Neural cell (in vitro differentiated cells): Measurements from ENCODE around the gene CYCS. TPM values are rescaled to one million over a fixed set of nuclear protein-coding genes. Genes with fewer than 3 reads are reported as not detected.

ENCODE experiments used
- H2AFZ ChIP-seq: fragments of 200-600, 300-800 bp; sonication (generic), shearing (Covaris generic); 2 replicates; pipeline ENCODE4 v1.6.0; 2014; ENCODE audit warnings: low read depth, mild to moderate bottlenecking, antibody characterized with exemption, low read length, moderate library complexity
- H3F3A ChIP-seq: fragments of 200-600 bp; shearing (Covaris generic); 2 replicates; pipeline ENCODE4 v1.6.1; 2016; ENCODE audit warnings: mild to moderate bottlenecking, moderate library complexity, mixed read lengths, antibody characterized with exemption, low read length; ENCODE audit not compliant: insufficient read depth, poor library complexity, severe bottlenecking
- H3K27ac ChIP-seq: fragments of 200-600, 300-800 bp; sonication (generic), shearing (Covaris generic); 2 replicates; pipeline ENCODE4 v1.5.1; 2014; ENCODE audit warnings: mild to moderate bottlenecking, low read length, moderate library complexity
- H3K27me3 ChIP-seq: fragments of 300-800, 200-600 bp; sonication (generic), shearing (Covaris generic); 2 replicates; pipeline ENCODE4 v1.6.0; 2014; ENCODE audit warnings: mild to moderate bottlenecking, low read depth, low read length, moderate library complexity; ENCODE audit not compliant: insufficient read depth
- H3K36me3 ChIP-seq: fragments of 300-800, 200-600 bp; sonication (generic), shearing (Covaris generic); 2 replicates; pipeline ENCODE4 v1.5.1; 2014; ENCODE audit warnings: mild to moderate bottlenecking, antibody characterized with exemption, low read length, moderate library complexity; ENCODE audit not compliant: insufficient read depth
- H3K4me2 ChIP-seq: fragments of 300-800, 200-600 bp; sonication (generic), shearing (Covaris generic); 2 replicates; pipeline ENCODE4 v1.6.0; 2014; ENCODE audit warnings: mild to moderate bottlenecking, low read length
- H3K4me3 ChIP-seq: fragments of 300-800, 200-600 bp; sonication (generic), shearing (Covaris generic); 2 replicates; pipeline ENCODE4 v1.5.1; 2014; ENCODE audit warnings: mild to moderate bottlenecking, low read length, moderate library complexity
- H3K79me2 ChIP-seq: fragments of 200-600 bp; shearing (Covaris generic); replicated peaks from 2 replicates; pipeline ENCODE4 v1.6.0; 2014; ENCODE audit warnings: mild to moderate bottlenecking, low read length, moderate library complexity; ENCODE audit not compliant: insufficient read depth
- H3K9ac ChIP-seq: fragments of 300-800, 200-600 bp; sonication (generic), shearing (Covaris generic); 2 replicates; pipeline ENCODE4 v1.6.1; 2016; ENCODE audit warnings: mild to moderate bottlenecking, low read length, mixed read lengths
- H3K9me2 ChIP-seq: fragments of 200-600 bp; shearing (Covaris generic); 2 replicates; pipeline ENCODE4 v1.6.1; 2016; ENCODE audit warnings: mild to moderate bottlenecking, low read length, mixed read lengths; ENCODE audit not compliant: insufficient read depth
- H3K9me3 ChIP-seq: fragments of 200-600, 300-800 bp; sonication (generic), shearing (Covaris generic); 2 replicates; pipeline ENCODE4 v1.6.1; 2016; ENCODE audit warnings: mild to moderate bottlenecking, mixed run types, low read length, moderate library complexity, mixed read lengths
- H4K20me1 ChIP-seq: fragments of 200-600 bp; shearing (Covaris generic); 2 replicates; pipeline ENCODE4 v1.6.1; 2016; ENCODE audit warnings: mild to moderate bottlenecking, mixed run types; ENCODE audit not compliant: insufficient read depth
- CTCF ChIP-seq: fragments of 450-650 bp; IDR thresholded peaks from 2 replicates; pipeline ENCODE4 v1.5.1; 2014; ENCODE audit warnings: antibody characterized with exemption, mild to moderate bottlenecking, moderate library complexity; ENCODE audit not compliant: poor library complexity, severe bottlenecking
- EP300 ChIP-seq: fragments of 450-650 bp; conservative IDR thresholded peaks from 2 replicates; pipeline ENCODE4 v1.6.1; 2014; ENCODE audit warnings: antibody characterized with exemption, mild to moderate bottlenecking, moderate library complexity; ENCODE audit not compliant: poor library complexity, severe bottlenecking
- EZH2 ChIP-seq: fragments of 200-600, 300-800 bp; shearing (Covaris generic), sonication (generic); IDR thresholded peaks from 2 replicates; pipeline ENCODE4 v1.6.1; 2014; ENCODE audit warnings: antibody characterized with exemption, low read length, borderline replicate concordance, mild to moderate bottlenecking; ENCODE audit not compliant: insufficient read depth, poor library complexity, severe bottlenecking
- MXI1 ChIP-seq: fragments of 450-650 bp; conservative IDR thresholded peaks from 2 replicates; pipeline ENCODE4 v1.6.1; 2014; ENCODE audit warnings: antibody characterized with exemption, mild to moderate bottlenecking; ENCODE audit not compliant: poor library complexity, severe bottlenecking
- POLR2AphosphoS5 ChIP-seq: IDR thresholded peaks from 2 replicates; pipeline ENCODE4 v1.6.1; 2012
- RAD21 ChIP-seq: fragments of 450-650 bp; conservative IDR thresholded peaks from 2 replicates; pipeline ENCODE4 v1.6.1; 2014; ENCODE audit warnings: antibody characterized with exemption, mild to moderate bottlenecking, moderate library complexity
- SMC3 ChIP-seq: fragments of 450-650 bp; conservative IDR thresholded peaks from 2 replicates; pipeline ENCODE4 v1.6.1; 2014; ENCODE audit warnings: antibody characterized with exemption, mild to moderate bottlenecking, moderate library complexity; ENCODE audit not compliant: poor library complexity
- TAF1 ChIP-seq: IDR thresholded peaks from 2 replicates; pipeline ENCODE4 v1.6.1; 2012; ENCODE audit warnings: low read depth
- polyA plus RNA-seq: library from polyadenylated mRNA; depleted of rRNA; stranded (reverse); fragments of >200 nt; gene quantifications from 2 replicates; pipeline ENCODE4 v1.2.3, GENCODE V29; 2014
- TF ChIP-seq, protein P1 (sequence below): IDR thresholded peaks from 2 replicates; pipeline ENCODE4 v1.6.1; 2012; ENCODE audit warnings: borderline replicate concordance

Gene CYCS
- polyA plus RNA-seq, 1 donor from 2014 or later, result 198 TPM

DNA sequence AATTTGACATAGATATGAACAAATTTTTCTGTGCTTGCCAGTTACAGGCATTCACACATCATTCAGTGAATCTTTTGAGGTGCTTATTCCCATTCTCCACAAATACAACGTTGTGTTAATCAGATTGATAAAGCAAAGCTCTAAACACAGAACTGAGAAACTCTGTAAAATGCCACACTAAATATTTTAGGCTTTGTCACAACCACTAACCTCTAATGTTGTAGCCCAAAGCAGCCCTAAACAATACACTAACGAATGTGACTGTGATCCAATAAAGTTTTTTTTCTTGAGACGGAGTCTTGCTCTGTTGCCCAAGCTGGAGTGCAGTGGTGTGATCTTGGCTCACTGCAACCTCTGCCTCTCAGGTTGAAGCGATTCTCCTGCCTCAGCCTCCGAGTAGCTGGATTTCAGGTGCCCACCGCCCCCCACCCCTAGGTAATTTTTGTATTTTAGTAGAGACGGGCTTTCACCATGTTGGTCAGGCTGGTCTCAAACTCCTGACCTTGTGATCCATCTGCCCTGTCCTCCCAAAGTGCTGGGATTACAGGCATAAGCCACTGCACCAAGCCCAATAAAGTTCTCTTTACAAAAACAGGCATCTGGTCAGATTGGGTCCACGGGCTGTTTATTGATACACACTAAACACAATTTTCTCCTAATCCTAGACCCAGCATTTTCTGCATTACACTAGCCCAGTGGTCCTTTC is 6.9 kb downstream of the CYCS start:
- Histone ChIP-seq H3K27me3 (no peaks in the 10 kb centered on the region), H3K79me2 (no peaks in the 10 kb centered on the region), H3K36me3 (no peaks in the 10 kb centered on the region), H4K20me1 (no peaks in the 10 kb centered on the region), H3K4me3 (no peak overlapping the region), H3K4me2 (no peak overlapping the region), H3K9ac (no peak overlapping the region), H3K27ac (no peak overlapping the region), H2AFZ (no peak overlapping the region), H3K9me3 (no peaks in the 10 kb centered on the region), H3K9me2 (no peaks in the 10 kb centered on the region), H3F3A (no peaks in the 10 kb centered on the region)
- TF ChIP-seq CTCF, result no peak
- TF ChIP-seq TAF1, result no peak
- TF ChIP-seq SMC3, result no peak
- no peak for TF ChIP-seq POLR2AphosphoS5
- TF ChIP-seq, protein P1, sequence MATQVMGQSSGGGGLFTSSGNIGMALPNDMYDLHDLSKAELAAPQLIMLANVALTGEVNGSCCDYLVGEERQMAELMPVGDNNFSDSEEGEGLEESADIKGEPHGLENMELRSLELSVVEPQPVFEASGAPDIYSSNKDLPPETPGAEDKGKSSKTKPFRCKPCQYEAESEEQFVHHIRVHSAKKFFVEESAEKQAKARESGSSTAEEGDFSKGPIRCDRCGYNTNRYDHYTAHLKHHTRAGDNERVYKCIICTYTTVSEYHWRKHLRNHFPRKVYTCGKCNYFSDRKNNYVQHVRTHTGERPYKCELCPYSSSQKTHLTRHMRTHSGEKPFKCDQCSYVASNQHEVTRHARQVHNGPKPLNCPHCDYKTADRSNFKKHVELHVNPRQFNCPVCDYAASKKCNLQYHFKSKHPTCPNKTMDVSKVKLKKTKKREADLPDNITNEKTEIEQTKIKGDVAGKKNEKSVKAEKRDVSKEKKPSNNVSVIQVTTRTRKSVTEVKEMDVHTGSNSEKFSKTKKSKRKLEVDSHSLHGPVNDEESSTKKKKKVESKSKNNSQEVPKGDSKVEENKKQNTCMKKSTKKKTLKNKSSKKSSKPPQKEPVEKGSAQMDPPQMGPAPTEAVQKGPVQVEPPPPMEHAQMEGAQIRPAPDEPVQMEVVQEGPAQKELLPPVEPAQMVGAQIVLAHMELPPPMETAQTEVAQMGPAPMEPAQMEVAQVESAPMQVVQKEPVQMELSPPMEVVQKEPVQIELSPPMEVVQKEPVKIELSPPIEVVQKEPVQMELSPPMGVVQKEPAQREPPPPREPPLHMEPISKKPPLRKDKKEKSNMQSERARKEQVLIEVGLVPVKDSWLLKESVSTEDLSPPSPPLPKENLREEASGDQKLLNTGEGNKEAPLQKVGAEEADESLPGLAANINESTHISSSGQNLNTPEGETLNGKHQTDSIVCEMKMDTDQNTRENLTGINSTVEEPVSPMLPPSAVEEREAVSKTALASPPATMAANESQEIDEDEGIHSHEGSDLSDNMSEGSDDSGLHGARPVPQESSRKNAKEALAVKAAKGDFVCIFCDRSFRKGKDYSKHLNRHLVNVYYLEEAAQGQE, result no peak
- TF ChIP-seq EZH2, result no peak
- no peak for TF ChIP-seq RAD21
- no peak for TF ChIP-seq EP300
- TF ChIP-seq MXI1, result no peak

DNA sequence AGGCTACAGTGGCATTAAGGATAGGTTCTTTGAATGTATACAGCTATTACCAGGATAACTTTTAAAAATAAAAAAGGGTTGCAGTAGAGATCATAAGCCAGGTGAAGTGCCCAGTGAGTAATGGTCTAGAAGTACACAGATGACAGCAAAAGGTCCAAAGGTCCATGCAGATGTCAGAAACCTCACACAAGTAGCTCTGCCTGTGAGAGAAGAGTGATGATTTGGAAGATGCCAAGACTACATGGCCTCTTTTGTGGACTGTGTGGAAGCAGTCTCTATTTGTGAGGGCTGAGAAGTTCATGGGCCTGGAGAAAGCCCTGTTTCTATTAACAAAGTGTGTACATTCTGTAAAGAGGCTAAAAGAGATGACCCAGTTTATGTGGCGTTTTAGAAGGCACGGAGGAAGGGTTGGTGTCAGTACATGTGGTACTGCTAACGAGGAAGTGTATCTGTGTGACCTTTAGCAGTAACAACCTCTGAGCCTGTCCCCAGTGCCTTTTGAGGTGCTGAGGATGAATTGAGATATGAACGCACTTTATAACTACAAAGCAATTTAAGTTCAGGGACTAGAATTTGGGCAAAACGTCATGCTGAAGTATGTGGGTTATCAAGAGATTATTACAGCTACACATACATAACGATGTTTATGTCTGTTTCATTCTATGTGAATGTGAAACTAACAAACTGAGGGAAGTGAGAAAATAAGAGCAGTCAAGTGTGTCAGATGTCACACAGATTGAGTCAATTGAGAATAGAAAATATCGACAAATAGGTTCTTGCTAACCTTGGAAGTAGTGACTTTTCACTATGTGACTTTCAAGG is 7.6 kb downstream of the CYCS start:
- H3K9me2 ChIP-seq, result no peaks in the 10 kb centered on the region
- H2AFZ ChIP-seq, result no peak overlapping the region
- H3K9ac ChIP-seq, result no peak overlapping the region
- no peaks in the 10 kb centered on the region for H3F3A ChIP-seq
- H3K36me3 ChIP-seq, result no peaks in the 10 kb centered on the region
- H3K4me2 ChIP-seq, result no peak overlapping the region
- no peak overlapping the region for H3K27ac ChIP-seq
- H3K27me3 ChIP-seq, result no peaks in the 10 kb centered on the region
- H3K79me2 ChIP-seq, result no peaks in the 10 kb centered on the region
- no peak overlapping the region for H3K4me3 ChIP-seq
- no peaks in the 10 kb centered on the region for H4K20me1 ChIP-seq
- H3K9me3 ChIP-seq, result no peaks in the 10 kb centered on the region
- TF ChIP-seq RAD21, result no peak
